Measurements from ENCODE around the gene HRCT1.
"Not testable (repeated sequence)": the region's sequence is repeated elsewhere in the genome, so short reads cannot be mapped to it uniquely, and the experiment has no call there.

The HRCT1 gene

GRCh38 chr9:35891646-35892045, 14.4 kb upstream of the HRCT1 start:
- H3K4me1 ChIP-seq (ENCODE audit: insufficient read depth, low read length, severe bottlenecking) = no peaks in the 10 kb centered on the region
- no peaks in the 10 kb centered on the region for H3K9me2 ChIP-seq (ENCODE audit: low read depth, low read length)
- no peak overlapping the region for H2AFZ ChIP-seq (ENCODE audit: low read length)
- H3K9me3 ChIP-seq (ENCODE audit: low read length) = no peaks in the 10 kb centered on the region
- H4K20me1 ChIP-seq (ENCODE audit: insufficient read depth, low read length) = no peaks in the 10 kb centered on the region
- H3K9ac ChIP-seq (ENCODE audit: low read length) = no peak overlapping the region
- no peak overlapping the region for H3K27ac ChIP-seq (ENCODE audit: low read depth, low read length, poor library complexity, severe bottlenecking)
- no peaks in the 10 kb centered on the region for H3K79me2 ChIP-seq (ENCODE audit: insufficient read depth, low read length)
- H3F3A ChIP-seq (ENCODE audit: insufficient read depth, low read length) = no peaks in the 10 kb centered on the region
- H3K4me2 ChIP-seq (ENCODE audit: low read length) = no peak overlapping the region
- H3K36me3 ChIP-seq (ENCODE audit: insufficient read depth, low read length) = no peaks in the 10 kb centered on the region
- peaks cover 4% of the 10 kb centered on the region; the same call in 1 of the 2 replicates for H3K27me3 ChIP-seq (ENCODE audit: insufficient read depth, low read length)
- H3K4me3 ChIP-seq (ENCODE audit: low read depth, low read length, poor library complexity, severe bottlenecking) = no peak overlapping the region
- TF ChIP-seq EZH2 (IDR thresholded peaks at IDR 0.05; ENCODE audit: borderline replicate concordance, low read length) (no peak), CTCF (IDR thresholded peaks at IDR 0.05; ENCODE audit: low read length) (no peak)

GRCh38 chr9:35892051-35892450, 14.0 kb upstream of the HRCT1 start:
- no peaks in the 10 kb centered on the region for H3K9me2 ChIP-seq (ENCODE audit: low read depth, low read length)
- H3K27me3 ChIP-seq (ENCODE audit: insufficient read depth, low read length) = peaks cover 4% of the 10 kb centered on the region; the same call in 1 of the 2 replicates
- no peaks in the 10 kb centered on the region for H3F3A ChIP-seq (ENCODE audit: insufficient read depth, low read length)
- H4K20me1 ChIP-seq (ENCODE audit: insufficient read depth, low read length) = no peaks in the 10 kb centered on the region
- no peaks in the 10 kb centered on the region for H3K36me3 ChIP-seq (ENCODE audit: insufficient read depth, low read length)
- no peak overlapping the region for H3K9ac ChIP-seq (ENCODE audit: low read length)
- no peak overlapping the region for H3K4me2 ChIP-seq (ENCODE audit: low read length)
- no peak overlapping the region for H3K4me3 ChIP-seq (ENCODE audit: low read depth, low read length, poor library complexity, severe bottlenecking)
- TF ChIP-seq EZH2 (IDR thresholded peaks at IDR 0.05; ENCODE audit: borderline replicate concordance, low read length) (no peak), CTCF (IDR thresholded peaks at IDR 0.05; ENCODE audit: low read length) (no peak)
- no peaks in the 10 kb centered on the region for H3K79me2 ChIP-seq (ENCODE audit: insufficient read depth, low read length)
- no peaks in the 10 kb centered on the region for H3K4me1 ChIP-seq (ENCODE audit: insufficient read depth, low read length, severe bottlenecking)
- H3K27ac ChIP-seq (ENCODE audit: low read depth, low read length, poor library complexity, severe bottlenecking) = no peak overlapping the region
- no peak overlapping the region for H2AFZ ChIP-seq (ENCODE audit: low read length)
- H3K9me3 ChIP-seq (ENCODE audit: low read length) = no peaks in the 10 kb centered on the region

- H3K9me2 ChIP-seq (ENCODE audit: low read depth, low read length) = no peaks in the 10 kb centered on the region
- H3K36me3 ChIP-seq (ENCODE audit: insufficient read depth, low read length) = no peaks in the 10 kb centered on the region
- H3F3A ChIP-seq (ENCODE audit: insufficient read depth, low read length) = no peaks in the 10 kb centered on the region
- no peaks in the 10 kb centered on the region for H3K79me2 ChIP-seq (ENCODE audit: insufficient read depth, low read length)
- no peaks in the 10 kb centered on the region for H3K4me1 ChIP-seq (ENCODE audit: insufficient read depth, low read length, severe bottlenecking)
- H4K20me1 ChIP-seq (ENCODE audit: insufficient read depth, low read length) = no peaks in the 10 kb centered on the region
- H3K4me3 ChIP-seq (ENCODE audit: low read depth, low read length, poor library complexity, severe bottlenecking) = no peak overlapping the region
- no peak overlapping the region for H3K27ac ChIP-seq (ENCODE audit: low read depth, low read length, poor library complexity, severe bottlenecking)
- H2AFZ ChIP-seq (ENCODE audit: low read length) = no peak overlapping the region
- TF ChIP-seq CTCF (IDR thresholded peaks at IDR 0.05; ENCODE audit: low read length) (no peak), EZH2 (IDR thresholded peaks at IDR 0.05; ENCODE audit: borderline replicate concordance, low read length) (no peak)
- no peak overlapping the region for H3K4me2 ChIP-seq (ENCODE audit: low read length)
- H3K9ac ChIP-seq (ENCODE audit: low read length) = no peak overlapping the region
- no peaks in the 10 kb centered on the region for H3K9me3 ChIP-seq (ENCODE audit: low read length)
- H3K27me3 ChIP-seq (ENCODE audit: insufficient read depth, low read length) = peaks cover 4% of the 10 kb centered on the region; the same call in 1 of the 2 replicates
These were observed 9.4 kb upstream of the HRCT1 start for GRCh38 chr9:35896570-35896969.

- H3K4me1 ChIP-seq (ENCODE audit: insufficient read depth, low read length, severe bottlenecking); H3K79me2 ChIP-seq (ENCODE audit: insufficient read depth, low read length); H2AFZ ChIP-seq (ENCODE audit: low read length); H3K36me3 ChIP-seq (ENCODE audit: insufficient read depth, low read length); H3K4me3 ChIP-seq (ENCODE audit: low read depth, low read length, poor library complexity, severe bottlenecking); H3K9ac ChIP-seq (ENCODE audit: low read length); H3F3A ChIP-seq (ENCODE audit: insufficient read depth, low read length); H3K27me3 ChIP-seq (ENCODE audit: insufficient read depth, low read length); H3K4me2 ChIP-seq (ENCODE audit: low read length); H3K27ac ChIP-seq (ENCODE audit: low read depth, low read length, poor library complexity, severe bottlenecking); H3K9me3 ChIP-seq (ENCODE audit: low read length); H4K20me1 ChIP-seq (ENCODE audit: insufficient read depth, low read length); H3K9me2 ChIP-seq (ENCODE audit: low read depth, low read length): not testable (repeated sequence)
These were observed 8.5 kb upstream of the HRCT1 start for GRCh38 chr9:35897376-35898099.

Data from OCI-LY1 (cell line).